HepG2 (cell line): ENCODE measurements around the gene LDLRAD3. TPM values are rescaled to one million over a fixed set of nuclear protein-coding genes. Genes with fewer than 3 reads are reported as not detected.

ENCODE experiments used
- ATAC-seq: fragments of 200-7000 bp; cut with Tn5 transposase; 3 replicates; pipeline ENCODE4 v1.9.1; 2020; ENCODE audit warnings: mild to moderate bottlenecking, moderate library complexity
- BruUV-seq: library from RNA; stranded (reverse); fragments of 400-500 nt; replicated peaks from 2 replicates; lab custom pipeline; 2021; lab: Mats Ljungman, UMichigan
- CTCF ChIA-PET: fragments of 300-600 bp; formaldehyde crosslinking; extraction: SDS; loops from one replicate; lab custom pipeline; 2021; ENCODE audit warnings: low total read pairs, inconsistent platforms, low intra/inter-chr PET ratio; lab: Yijun Ruan, JAX
- POLR2A ChIA-PET: fragments of 350-600 bp; sonication (Branson Sonifier 250); formaldehyde crosslinking; loops from one replicate; lab custom pipeline; 2020; ENCODE audit warnings: antibody characterized with exemption, inconsistent platforms; lab: Yijun Ruan, JAX
- DNase-seq: peaks from one replicate; pipeline ENCODE4 v3.0.0-alpha.2; 2015; ENCODE audit warnings: low spot score
- FAIRE-seq: peaks from 3 replicates; lab custom pipeline; 2011; peaks lifted over from hg19 to GRCh38; lab: Jason Lieb, UNC
- H2AFZ ChIP-seq: one replicate; pipeline ENCODE4 v1.6.1; 2011; ENCODE audit warnings: low read length, inconsistent platforms
- H3K27ac ChIP-seq: fragments of 300-600 bp; 3 replicates; pipeline ENCODE4 v1.8.0; 2011; ENCODE audit warnings: mixed run types, mild to moderate bottlenecking, mixed read lengths, low read length, inconsistent platforms; ENCODE audit not compliant: insufficient read depth; ENCODE audit errors: extremely low read length
- H3K27me3 ChIP-seq, 2 experiments: fragments of 200-600 bp in 1 of 2; 2 replicates in 1 of 2; 3 replicates in 1 of 2; pipeline versions ENCODE4 v1.6.0 to v1.8.0; 2011; ENCODE audit warnings: low read length in 2 of 2, mild to moderate bottlenecking in 2 of 2, moderate library complexity in 2 of 2, inconsistent platforms in 1 of 2; ENCODE audit not compliant: insufficient read depth in 2 of 2, control insufficient read depth in 1 of 2
- H3K36me3 ChIP-seq, 2 experiments: fragments of 200-600 bp in 1 of 2; replicated peaks in 1 of 2; 2 replicates in 1 of 2; 3 replicates in 1 of 2; pipeline versions ENCODE4 v1.5.1 to v1.8.0; 2011; ENCODE audit warnings: low read length in 2 of 2, inconsistent platforms in 1 of 2; ENCODE audit not compliant: insufficient read depth in 2 of 2, control insufficient read depth in 1 of 2
- H3K4me1 ChIP-seq: 2 replicates; pipeline ENCODE4 v1.5.1; 2012; ENCODE audit warnings: low read length, inconsistent platforms; ENCODE audit not compliant: insufficient read depth
- H3K4me2 ChIP-seq: 2 replicates; pipeline ENCODE4 v1.6.0; 2011; ENCODE audit warnings: low read depth, low read length, inconsistent platforms
- H3K4me3 ChIP-seq, 3 experiments: fragments of 200-600 bp in 1 of 3; sonication (generic), shearing (Covaris generic) in 1 of 3; replicated peaks in 1 of 3; 2 replicates each; pipeline ENCODE4 v1.5.1; 2011 to 2016; ENCODE audit warnings: low read length in 3 of 3, inconsistent platforms in 2 of 3, low read depth in 2 of 3, mild to moderate bottlenecking in 2 of 3, control low read depth in 1 of 3, mixed read lengths in 1 of 3; ENCODE audit not compliant: insufficient read depth in 1 of 3
- H3K79me2 ChIP-seq: one replicate; pipeline ENCODE4 v1.6.1; 2011; ENCODE audit warnings: low read length, inconsistent platforms; ENCODE audit not compliant: insufficient read depth
- H3K9ac ChIP-seq: 2 replicates; pipeline ENCODE4 v1.6.0; 2011; ENCODE audit warnings: mild to moderate bottlenecking, low read depth, low read length, inconsistent platforms; ENCODE audit not compliant: insufficient read depth
- H3K9me3 ChIP-seq: 2 replicates; pipeline ENCODE4 v1.5.1; 2012; ENCODE audit warnings: mild to moderate bottlenecking, low read length
- H4K20me1 ChIP-seq: 2 replicates; pipeline ENCODE4 v1.6.0; 2011; ENCODE audit warnings: inconsistent platforms, mild to moderate bottlenecking, low read length, moderate library complexity; ENCODE audit not compliant: insufficient read depth
- ATF7-NPFF ChIP-seq: sonication (generic); formaldehyde crosslinking; IDR thresholded peaks from 2 replicates; pipeline ENCODE4 v1.8.1; 2023; ENCODE audit warnings: mild to moderate bottlenecking, low read depth, missing genetic modification reagents, moderate library complexity
- HNRNPUL1 ChIP-seq: fragments of 200-400 bp; formaldehyde crosslinking; IDR thresholded peaks from 2 replicates; pipeline ENCODE4 v1.6.1; 2017; ENCODE audit warnings: low read depth, mild to moderate bottlenecking, low read length, moderate library complexity
- KDM2A ChIP-seq: sonication (generic); formaldehyde crosslinking; IDR thresholded peaks from 2 replicates; pipeline ENCODE4 v1.4.0; 2020; ENCODE audit warnings: low read depth, missing genetic modification reagents, borderline replicate concordance
- MXI1 ChIP-seq: IDR thresholded peaks from 3 replicates; pipeline ENCODE4 v1.6.1; 2012; ENCODE audit warnings: low read depth, low read length, inconsistent platforms, borderline replicate concordance
- POLR2A ChIP-seq, 2 experiments: IDR thresholded peaks; 2 replicates each; pipeline ENCODE4 v1.6.1; 2011; ENCODE audit warnings: low read depth in 2 of 2, low read length in 2 of 2, mild to moderate bottlenecking in 1 of 2, moderate library complexity in 1 of 2; ENCODE audit not compliant: insufficient read depth in 1 of 2
- SAFB2 ChIP-seq: sonication (generic); formaldehyde crosslinking; IDR thresholded peaks from 2 replicates; pipeline ENCODE4 v1.5.1; 2020; ENCODE audit warnings: missing genetic modification reagents, low read depth, mild to moderate bottlenecking, borderline replicate concordance
- TBP ChIP-seq: sonication (generic); formaldehyde crosslinking; IDR thresholded peaks from 2 replicates; pipeline ENCODE4 v1.5.0; 2020; ENCODE audit warnings: missing genetic modification reagents
- THAP7 ChIP-seq: sonication (generic); formaldehyde crosslinking; IDR thresholded peaks from 2 replicates; pipeline ENCODE4 v1.8.1; 2023; ENCODE audit warnings: mild to moderate bottlenecking, missing genetic modification reagents
- ZBTB25 ChIP-seq: IDR thresholded peaks from 2 replicates; pipeline ENCODE4 v1.6.1; 2018; ENCODE audit warnings: missing genetic modification reagents
- ZBTB44 ChIP-seq: sonication (generic); formaldehyde crosslinking; IDR thresholded peaks from 2 replicates; pipeline ENCODE4 v1.4.0; 2020; ENCODE audit warnings: missing genetic modification reagents
- ZFP36L2 ChIP-seq: sonication (generic); formaldehyde crosslinking; IDR thresholded peaks from 2 replicates; pipeline ENCODE4 v1.4.0; 2020; ENCODE audit warnings: missing genetic modification reagents
- ZNF546 ChIP-seq: sonication (generic); formaldehyde crosslinking; conservative IDR thresholded peaks from 2 replicates; pipeline ENCODE4 v1.8.1; 2023; ENCODE audit warnings: mild to moderate bottlenecking, missing genetic modification reagents
- ZNF639 ChIP-seq: conservative IDR thresholded peaks from 2 replicates; pipeline ENCODE4 v1.6.1; 2018; ENCODE audit warnings: missing genetic modification reagents
- ZNF674 ChIP-seq: sonication (generic); formaldehyde crosslinking; IDR thresholded peaks from 2 replicates; pipeline ENCODE4 v1.5.0; 2020; ENCODE audit warnings: low read depth, mild to moderate bottlenecking, missing genetic modification reagents
- ZNF703 ChIP-seq: sonication (generic); formaldehyde crosslinking; IDR thresholded peaks from 2 replicates; pipeline ENCODE4 v1.5.1; 2020; ENCODE audit warnings: missing genetic modification reagents, mild to moderate bottlenecking, moderate library complexity, borderline replicate concordance
- ZSCAN21 ChIP-seq: sonication (generic); formaldehyde crosslinking; IDR thresholded peaks from 2 replicates; pipeline ENCODE4 v1.8.0; 2022; ENCODE audit warnings: mild to moderate bottlenecking, missing genetic modification reagents, moderate library complexity, borderline replicate concordance
- ZSCAN5A ChIP-seq: sonication (generic); formaldehyde crosslinking; IDR thresholded peaks from 2 replicates; pipeline ENCODE4 v1.8.0; 2022; ENCODE audit warnings: mild to moderate bottlenecking, missing genetic modification reagents, borderline replicate concordance
- whole genome bisulfite sequencing: methylation state at CpG from one replicate; pipeline ENCODE4 v1.1.6; 2017; ENCODE audit warnings: low lambda C conversion rate; 5-methylcytosine and 5-hydroxymethylcytosine counted together
- in situ Hi-C: cut with HindIII; loops from 2 replicates; pipeline ENCODE4 v1.10.0; 2017; ENCODE audit warnings: low pct_unique_long_range_greater_than_20kb; ENCODE audit not compliant: extremely low pct_ligation_motif_present
- intact Hi-C: fragments of 100-400 bp; cut with micrococcal nuclease; formaldehyde crosslinking; loops from one replicate; pipeline ENCODE4 v1.10.0; 2022; ENCODE audit not compliant: unreplicated experiment
- polyA plus RNA-seq, 8 experiments: library from polyadenylated mRNA; depleted of rRNA in 3 of 8; stranded (reverse) in 7 of 8; unstranded in 1 of 8; fragments of >200 nt; fragmentation: Illumina TruSeq in 4 of 8; extraction: Trizol in 4 of 8; gene quantifications; 2 replicates each; pipeline versions ENCODE4 v1.2.1 to v1.2.3, GENCODE V29; 2011 to 2016; ENCODE audit warnings: low read depth in 4 of 8, missing spikeins in 1 of 8, mixed read lengths in 1 of 8; ENCODE audit not compliant: insufficient read depth in 1 of 8
- total RNA-seq, 5 experiments: library from RNA; depleted of rRNA; stranded (reverse); fragments of >200 nt; fragmentation: Illumina TruSeq; extraction: Trizol; gene quantifications; 2 replicates each; pipeline ENCODE4 v1.2.3, GENCODE V29; 2016; ENCODE audit warnings: low read depth in 1 of 5

Gene LDLRAD3
- total and polyA plus RNA-seq, 2 of the 13 experiments (the other 11 are each of a cell fraction or from before 2014, with no cell fraction given), result 0.50 to 0.60 TPM

- TF ChIP-seq THAP7, result no peak
- no peak for TF ChIP-seq MXI1
- TF ChIP-seq ZSCAN5A (CRISPR knock-in tag), result no peak
- no peak for TF ChIP-seq ATF7-NPFF (CRISPR knock-in tag)
- no peak for TF ChIP-seq TBP (CRISPR knock-in tag)
- TF ChIP-seq HNRNPUL1, result no peak
- TF ChIP-seq POLR2A (IDR thresholded peaks at IDR 0.05; ENCODE audit: insufficient read depth in 1 of 2, low read depth in 2 of 2, low read length in 2 of 2), result no peak
Measured at GRCh38 chr11:36167729-36168128, 223.9 kb downstream of the LDLRAD3 start (continued).

- intact Hi-C loops (no loop called here), in situ Hi-C loops (no loop called here)
- DNase-seq, result no peak
- POLR2A ChIA-PET, result no interaction called here
- H3K27me3 ChIP-seq, result 0 out of 5 replicates have a peak, but pooled peaks cover 0 to 10% of the 10 kb centered on the region in 2 experiments
- no peak overlapping the region for H2AFZ ChIP-seq
- H3K4me1 ChIP-seq, result no peaks in the 10 kb centered on the region
- WGBS, result 0% methylated on average over 1 of the region's 2 CpGs
- no peak for FAIRE-seq
- H3K27ac ChIP-seq, result no peak overlapping the region
- CTCF ChIA-PET, result no interaction called here
- no peaks in the 10 kb centered on the region for H3K9me3 ChIP-seq
- ATAC-seq, result no peak
- no TSS peak for BruUV-seq
- H3K9ac ChIP-seq, result no peak overlapping the region
- H3K79me2 ChIP-seq, result no peaks in the 10 kb centered on the region
- H3K4me3 ChIP-seq, result no peak overlapping the region
- H4K20me1 ChIP-seq, result no peaks in the 10 kb centered on the region
- H3K36me3 ChIP-seq, result no peaks in the 10 kb centered on the region
- no peak overlapping the region for H3K4me2 ChIP-seq
- TF ChIP-seq ZFP36L2 (CRISPR knock-in tag), result no peak
- no peak for TF ChIP-seq ZNF703 (CRISPR knock-in tag)
- no peak for TF ChIP-seq ZSCAN21 (CRISPR knock-in tag)
- no peak for TF ChIP-seq ZNF546 (CRISPR knock-in tag)
- TF ChIP-seq ZBTB44 (CRISPR knock-in tag), result no peak
- no peak for TF ChIP-seq ZNF639 (CRISPR knock-in tag)
- TF ChIP-seq SAFB2, result no peak
- no peak for TF ChIP-seq KDM2A (CRISPR knock-in tag)
- no peak for TF ChIP-seq ZBTB25 (CRISPR knock-in tag)
- TF ChIP-seq ZNF674 (CRISPR knock-in tag), result no peak
Measured at GRCh38 chr11:36177836-36178235, 234.0 kb downstream of the LDLRAD3 start.
